Measurements from ENCODE around the gene ANP32B. TPM values are rescaled to one million over a fixed set of nuclear protein-coding genes. Genes with fewer than 3 reads are reported as not detected.
"Not testable (repeated sequence)": the region's sequence is repeated elsewhere in the genome, so short reads cannot be mapped to it uniquely, and the experiment has no call there.

Gene ANP32B
- total RNA-seq, 1 donor = 12.7 TPM

DNA sequence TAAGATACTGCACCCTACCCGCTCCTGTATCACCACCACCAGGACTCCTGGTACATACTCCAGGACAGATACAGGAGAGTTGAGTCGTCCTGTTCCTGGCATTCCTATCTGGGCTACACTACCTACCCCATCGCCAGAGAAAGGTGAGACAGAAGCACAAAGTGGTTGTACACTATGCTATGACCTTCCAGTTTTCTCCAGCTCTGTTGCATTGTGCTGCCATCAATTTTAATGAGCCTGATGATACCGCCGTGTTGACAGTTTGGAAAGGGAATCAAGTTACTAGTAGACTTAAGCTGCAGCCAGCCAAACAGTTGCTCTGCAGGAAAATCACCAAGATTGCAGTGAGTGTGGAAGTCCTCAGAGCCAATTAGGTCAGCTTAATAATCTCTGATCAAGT is 35.2 kb downstream of the ANP32B start:
- TF ChIP-seq, protein P1, sequence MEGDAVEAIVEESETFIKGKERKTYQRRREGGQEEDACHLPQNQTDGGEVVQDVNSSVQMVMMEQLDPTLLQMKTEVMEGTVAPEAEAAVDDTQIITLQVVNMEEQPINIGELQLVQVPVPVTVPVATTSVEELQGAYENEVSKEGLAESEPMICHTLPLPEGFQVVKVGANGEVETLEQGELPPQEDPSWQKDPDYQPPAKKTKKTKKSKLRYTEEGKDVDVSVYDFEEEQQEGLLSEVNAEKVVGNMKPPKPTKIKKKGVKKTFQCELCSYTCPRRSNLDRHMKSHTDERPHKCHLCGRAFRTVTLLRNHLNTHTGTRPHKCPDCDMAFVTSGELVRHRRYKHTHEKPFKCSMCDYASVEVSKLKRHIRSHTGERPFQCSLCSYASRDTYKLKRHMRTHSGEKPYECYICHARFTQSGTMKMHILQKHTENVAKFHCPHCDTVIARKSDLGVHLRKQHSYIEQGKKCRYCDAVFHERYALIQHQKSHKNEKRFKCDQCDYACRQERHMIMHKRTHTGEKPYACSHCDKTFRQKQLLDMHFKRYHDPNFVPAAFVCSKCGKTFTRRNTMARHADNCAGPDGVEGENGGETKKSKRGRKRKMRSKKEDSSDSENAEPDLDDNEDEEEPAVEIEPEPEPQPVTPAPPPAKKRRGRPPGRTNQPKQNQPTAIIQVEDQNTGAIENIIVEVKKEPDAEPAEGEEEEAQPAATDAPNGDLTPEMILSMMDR (IDR thresholded peaks at IDR 0.05; ENCODE audit: extremely low read depth, low read depth, low read length) = no peak
- Histone ChIP-seq H2AFZ (ENCODE audit: low read length) (no peak overlapping the region), H4K20me1 (ENCODE audit: insufficient read depth, low read length) (no peaks in the 10 kb centered on the region), H3K4me2 (ENCODE audit: insufficient read depth, low read length) (no peak overlapping the region), H3K9me3 (ENCODE audit: low read depth, low read length) (no peaks in the 10 kb centered on the region), H3K36me3 (ENCODE audit: insufficient read depth, low read length) (peaks cover 63% of the 10 kb centered on the region), H3K79me2 (ENCODE audit: insufficient read depth, low read length) (peaks cover 2% of the 10 kb centered on the region), H3K27ac (ENCODE audit: low read depth, low read length) (no peak overlapping the region), H3K4me3 (ENCODE audit: insufficient read depth, low read length) (no peak overlapping the region), H3K27me3 (ENCODE audit: insufficient read depth, low read length) (no peaks in the 10 kb centered on the region), H3K4me1 (ENCODE audit: insufficient read depth, low read length) (peaks cover 7% of the 10 kb centered on the region)
- DNase-seq (ENCODE audit: insufficient read length, low spot score, missing footprints) = no peak

GRCh38 chr9:98019098-98019497 is 36.0 kb downstream of the ANP32B start:
- Histone ChIP-seq H3K9me3 (ENCODE audit: low read depth, low read length) (no peaks in the 10 kb centered on the region), H3K27me3 (ENCODE audit: insufficient read depth, low read length) (no peaks in the 10 kb centered on the region), H3K27ac (ENCODE audit: low read depth, low read length) (no peak overlapping the region), H4K20me1 (ENCODE audit: insufficient read depth, low read length) (no peaks in the 10 kb centered on the region), H3K79me2 (ENCODE audit: insufficient read depth, low read length) (no peaks in the 10 kb centered on the region), H3K4me2 (ENCODE audit: insufficient read depth, low read length) (no peak overlapping the region), H3K4me1 (ENCODE audit: insufficient read depth, low read length) (peaks cover 7% of the 10 kb centered on the region), H3K36me3 (ENCODE audit: insufficient read depth, low read length) (peaks cover 56% of the 10 kb centered on the region), H2AFZ (ENCODE audit: low read length) (no peak overlapping the region), H3K4me3 (ENCODE audit: insufficient read depth, low read length) (no peak overlapping the region)
- TF ChIP-seq, protein P1 (IDR thresholded peaks at IDR 0.05; ENCODE audit: extremely low read depth, low read depth, low read length) = no peak
- DNase-seq (ENCODE audit: insufficient read length, low spot score, missing footprints) = no peak

DNA sequence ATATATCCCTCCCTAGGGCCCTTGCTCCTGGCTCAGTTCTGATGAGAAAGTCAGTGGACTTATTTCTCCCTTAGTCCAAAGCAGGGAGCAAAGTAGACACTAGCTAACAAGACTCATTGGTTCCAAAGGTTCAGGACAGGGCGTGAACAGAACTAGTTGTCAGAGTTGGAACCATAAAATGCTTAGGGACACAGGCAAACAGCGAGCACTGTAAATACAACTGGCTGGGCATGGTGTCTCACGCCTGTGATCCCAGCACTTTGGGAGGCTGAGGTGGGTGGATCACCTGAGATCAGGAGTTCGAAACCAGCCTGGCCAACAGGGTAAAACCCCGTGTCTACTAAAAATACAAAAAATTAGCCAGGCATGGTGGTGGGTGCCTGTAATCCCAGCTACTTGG is 36.7 kb downstream of the ANP32B start:
- H3K27ac ChIP-seq (ENCODE audit: low read depth, low read length); H2AFZ ChIP-seq (ENCODE audit: low read length); H3K4me2 ChIP-seq (ENCODE audit: insufficient read depth, low read length); H4K20me1 ChIP-seq (ENCODE audit: insufficient read depth, low read length); H3K79me2 ChIP-seq (ENCODE audit: insufficient read depth, low read length); H3K27me3 ChIP-seq (ENCODE audit: insufficient read depth, low read length); H3K4me3 ChIP-seq (ENCODE audit: insufficient read depth, low read length); H3K9me3 ChIP-seq (ENCODE audit: low read depth, low read length); DNase-seq (ENCODE audit: insufficient read length, low spot score, missing footprints); H3K4me1 ChIP-seq (ENCODE audit: insufficient read depth, low read length): not testable (repeated sequence)
- peaks cover 48% of the 10 kb centered on the region for H3K36me3 ChIP-seq (ENCODE audit: insufficient read depth, low read length)

GRCh38 chr9:98020476-98021145 is 37.5 kb downstream of the ANP32B start:
- no peak overlapping the region for H2AFZ ChIP-seq (ENCODE audit: low read length)
- no peak overlapping the region for H3K27ac ChIP-seq (ENCODE audit: low read depth, low read length)
- H3K4me2 ChIP-seq (ENCODE audit: insufficient read depth, low read length) = no peak overlapping the region
- no peaks in the 10 kb centered on the region for H3K79me2 ChIP-seq (ENCODE audit: insufficient read depth, low read length)
- no peaks in the 10 kb centered on the region for H4K20me1 ChIP-seq (ENCODE audit: insufficient read depth, low read length)
- H3K27me3 ChIP-seq (ENCODE audit: insufficient read depth, low read length) = no peaks in the 10 kb centered on the region
- peaks cover 41% of the 10 kb centered on the region for H3K36me3 ChIP-seq (ENCODE audit: insufficient read depth, low read length)
- no peak for DNase-seq (ENCODE audit: insufficient read length, low spot score, missing footprints)
- H3K4me1 ChIP-seq (ENCODE audit: insufficient read depth, low read length) = peaks cover 7% of the 10 kb centered on the region
- TF ChIP-seq, protein P1 (IDR thresholded peaks at IDR 0.05; ENCODE audit: extremely low read depth, low read depth, low read length) = no peak
- H3K4me3 ChIP-seq (ENCODE audit: insufficient read depth, low read length) = no peak overlapping the region
- H3K9me3 ChIP-seq (ENCODE audit: low read depth, low read length) = no peaks in the 10 kb centered on the region
